ENCODE measurements around the gene INHBC. TPM values are rescaled to one million over a fixed set of nuclear protein-coding genes. Genes with fewer than 3 reads are reported as not detected.
"Not testable (repeated sequence)": the region's sequence is repeated elsewhere in the genome, so short reads cannot be mapped to it uniquely, and the experiment has no call there.

INHBC gene
- total RNA-seq, 1 donor from 2014 or later = not detected

DNA sequence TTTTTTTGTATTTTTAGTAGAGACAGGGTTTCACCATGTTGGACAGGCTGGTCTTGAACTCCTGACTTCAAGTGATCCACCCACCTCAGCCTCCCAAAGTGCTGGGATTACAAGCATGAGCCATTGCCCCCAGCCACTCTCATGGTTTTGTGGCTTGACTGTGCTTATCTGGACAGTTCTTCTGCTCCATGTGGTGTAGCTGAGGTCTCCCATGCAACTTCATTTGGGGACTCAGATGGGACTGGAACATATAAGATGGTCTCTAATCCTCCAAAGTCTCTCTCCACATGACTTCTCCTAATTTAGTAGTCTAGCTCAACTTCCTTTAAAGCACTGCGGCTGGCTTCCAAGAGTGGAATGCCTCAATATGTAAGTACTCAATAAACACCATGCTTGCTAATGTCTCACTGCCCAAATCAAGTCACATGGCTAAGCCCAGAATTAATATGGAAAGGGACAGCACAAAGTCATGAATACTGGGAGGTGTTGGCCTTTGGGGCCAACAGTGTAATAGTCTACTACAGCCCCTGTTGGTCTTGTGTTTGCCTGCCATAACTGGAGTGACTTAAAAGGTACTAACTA is 7.4 kb downstream of the INHBC start:
- DNase-seq (ENCODE audit: low spot score) = no peak
- H3K27me3 Mint-ChIP-seq (ENCODE audit: unreplicated experiment) = peaks cover 2% of the 10 kb centered on the region
- no peak overlapping the region for H3K4me3 Mint-ChIP-seq (ENCODE audit: unreplicated experiment)
- H3K36me3 Mint-ChIP-seq (ENCODE audit: low read depth, unreplicated experiment) = no peaks in the 10 kb centered on the region
- peaks cover 4% of the 10 kb centered on the region for H3K4me1 Mint-ChIP-seq (ENCODE audit: unreplicated experiment)
- no peak overlapping the region for H3K27ac Mint-ChIP-seq (ENCODE audit: unreplicated experiment)
- no peaks in the 10 kb centered on the region for H3K9me3 Mint-ChIP-seq (ENCODE audit: unreplicated experiment)
- TF ChIP-seq, protein P1, sequence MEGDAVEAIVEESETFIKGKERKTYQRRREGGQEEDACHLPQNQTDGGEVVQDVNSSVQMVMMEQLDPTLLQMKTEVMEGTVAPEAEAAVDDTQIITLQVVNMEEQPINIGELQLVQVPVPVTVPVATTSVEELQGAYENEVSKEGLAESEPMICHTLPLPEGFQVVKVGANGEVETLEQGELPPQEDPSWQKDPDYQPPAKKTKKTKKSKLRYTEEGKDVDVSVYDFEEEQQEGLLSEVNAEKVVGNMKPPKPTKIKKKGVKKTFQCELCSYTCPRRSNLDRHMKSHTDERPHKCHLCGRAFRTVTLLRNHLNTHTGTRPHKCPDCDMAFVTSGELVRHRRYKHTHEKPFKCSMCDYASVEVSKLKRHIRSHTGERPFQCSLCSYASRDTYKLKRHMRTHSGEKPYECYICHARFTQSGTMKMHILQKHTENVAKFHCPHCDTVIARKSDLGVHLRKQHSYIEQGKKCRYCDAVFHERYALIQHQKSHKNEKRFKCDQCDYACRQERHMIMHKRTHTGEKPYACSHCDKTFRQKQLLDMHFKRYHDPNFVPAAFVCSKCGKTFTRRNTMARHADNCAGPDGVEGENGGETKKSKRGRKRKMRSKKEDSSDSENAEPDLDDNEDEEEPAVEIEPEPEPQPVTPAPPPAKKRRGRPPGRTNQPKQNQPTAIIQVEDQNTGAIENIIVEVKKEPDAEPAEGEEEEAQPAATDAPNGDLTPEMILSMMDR (IDR thresholded peaks at IDR 0.05; ENCODE audit: unreplicated experiment) = no peak

- H3K36me3 Mint-ChIP-seq (ENCODE audit: low read depth, unreplicated experiment); H3K9me3 Mint-ChIP-seq (ENCODE audit: unreplicated experiment); DNase-seq (ENCODE audit: low spot score); H3K27ac Mint-ChIP-seq (ENCODE audit: unreplicated experiment); H3K27me3 Mint-ChIP-seq (ENCODE audit: unreplicated experiment); H3K4me1 Mint-ChIP-seq (ENCODE audit: unreplicated experiment); H3K4me3 Mint-ChIP-seq (ENCODE audit: unreplicated experiment): not testable (repeated sequence)
Observed at GRCh38 chr12:57444337-57444736, 9.8 kb downstream of the INHBC start.

DNA sequence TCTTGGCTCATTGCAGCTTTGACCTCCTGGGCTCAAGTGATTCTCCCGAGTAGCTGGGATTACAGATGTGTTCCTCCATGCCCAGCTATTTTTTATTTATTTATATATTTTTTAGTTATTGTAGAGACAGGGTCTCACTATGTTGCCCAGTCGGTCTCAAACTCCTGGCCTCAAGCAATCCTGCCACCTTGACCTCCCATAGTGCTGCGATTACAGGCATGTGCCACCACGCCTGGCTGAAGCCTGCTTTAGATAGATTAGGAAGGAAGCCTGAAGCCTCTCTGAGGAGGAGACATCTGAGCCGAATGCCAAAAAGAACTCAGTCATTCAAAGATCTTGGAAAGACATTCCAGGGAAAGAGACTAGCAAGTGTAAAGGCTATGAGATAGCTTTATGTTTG is 10.2 kb downstream of the INHBC start:
- H3K4me3 Mint-ChIP-seq (ENCODE audit: unreplicated experiment) = no peak overlapping the region
- no peaks in the 10 kb centered on the region for H3K36me3 Mint-ChIP-seq (ENCODE audit: low read depth, unreplicated experiment)
- DNase-seq (ENCODE audit: low spot score) = no peak
- TF ChIP-seq, protein P1 (IDR thresholded peaks at IDR 0.05; ENCODE audit: unreplicated experiment) = no peak
- peaks cover 4% of the 10 kb centered on the region for H3K4me1 Mint-ChIP-seq (ENCODE audit: unreplicated experiment)
- peaks cover 2% of the 10 kb centered on the region for H3K27me3 Mint-ChIP-seq (ENCODE audit: unreplicated experiment)
- no peak overlapping the region for H3K27ac Mint-ChIP-seq (ENCODE audit: unreplicated experiment)
- no peaks in the 10 kb centered on the region for H3K9me3 Mint-ChIP-seq (ENCODE audit: unreplicated experiment)

- H3K4me3 Mint-ChIP-seq (ENCODE audit: unreplicated experiment) = no peak overlapping the region
- no peaks in the 10 kb centered on the region for H3K4me1 Mint-ChIP-seq (ENCODE audit: unreplicated experiment)
- H3K27me3 Mint-ChIP-seq (ENCODE audit: unreplicated experiment) = peaks cover 2% of the 10 kb centered on the region
- H3K27ac Mint-ChIP-seq (ENCODE audit: unreplicated experiment) = no peak overlapping the region
- no peak for DNase-seq (ENCODE audit: low spot score)
- TF ChIP-seq, protein P1 (IDR thresholded peaks at IDR 0.05; ENCODE audit: unreplicated experiment) = no peak
- peaks cover 7% of the 10 kb centered on the region for H3K36me3 Mint-ChIP-seq (ENCODE audit: low read depth, unreplicated experiment)
- no peaks in the 10 kb centered on the region for H3K9me3 Mint-ChIP-seq (ENCODE audit: unreplicated experiment)
Observed at GRCh38 chr12:57446292-57446960, 11.8 kb downstream of the INHBC start.

GRCh38 chr12:57448669-57449068 is 14.1 kb downstream of the INHBC start:
- H3K27me3 Mint-ChIP-seq (ENCODE audit: unreplicated experiment) = peaks cover 3% of the 10 kb centered on the region
- H3K4me3 Mint-ChIP-seq (ENCODE audit: unreplicated experiment) = no peak overlapping the region
- no peaks in the 10 kb centered on the region for H3K4me1 Mint-ChIP-seq (ENCODE audit: unreplicated experiment)
- peaks cover 7% of the 10 kb centered on the region for H3K36me3 Mint-ChIP-seq (ENCODE audit: low read depth, unreplicated experiment)
- H3K27ac Mint-ChIP-seq (ENCODE audit: unreplicated experiment) = no peak overlapping the region
- DNase-seq (ENCODE audit: low spot score) = no peak
- TF ChIP-seq, protein P1 (IDR thresholded peaks at IDR 0.05; ENCODE audit: unreplicated experiment) = no peak
- H3K9me3 Mint-ChIP-seq (ENCODE audit: unreplicated experiment) = no peaks in the 10 kb centered on the region

All from endothelial cell (in vitro differentiated cells).